ENCODE data around the gene GLS. TPM values are rescaled to one million over a fixed set of nuclear protein-coding genes. Genes with fewer than 3 reads are reported as not detected.
"Not testable (repeated sequence)": the region's sequence is repeated elsewhere in the genome, so short reads cannot be mapped to it uniquely, and the experiment has no call there.

GLS gene
- 10 to 100 TPM; 55.9 to 92.3 (median 63.8) TPM for polyA plus RNA-seq (ENCODE audit: insufficient read length in 10 of 10)
- long read RNA-seq, donor 1, full-length matches to known transcripts, result 2 of 33 reads
- long read RNA-seq, donor 1, partial matches to known transcripts, result 31 of 33 reads
- long read RNA-seq, donor 1, other reads (novel, unspliced or antisense), result 0 of 33 reads
- long read RNA-seq, donor 2, full-length matches to known transcripts, result 3 of 3 reads
- long read RNA-seq, donor 2, partial matches to known transcripts, result 0 of 3 reads
- long read RNA-seq, donor 2, other reads (novel, unspliced or antisense), result 0 of 3 reads
- long read RNA-seq, donor 3, result 0 reads
- long read RNA-seq, donor 4, full-length matches to known transcripts, result 3 of 10 reads
- long read RNA-seq, donor 4, partial matches to known transcripts, result 7 of 10 reads
- long read RNA-seq, donor 4, other reads (novel, unspliced or antisense), result 0 of 10 reads
- long read RNA-seq, donor 5, full-length matches to known transcripts, result 5 of 5 reads
- long read RNA-seq, donor 5, partial matches to known transcripts, result 0 of 5 reads
- long read RNA-seq, donor 5, other reads (novel, unspliced or antisense), result 0 of 5 reads
- long read RNA-seq, donor 6, full-length matches to known transcripts, result 2 of 12 reads
- long read RNA-seq, donor 6, partial matches to known transcripts, result 10 of 12 reads
- long read RNA-seq, donor 6, other reads (novel, unspliced or antisense), result 0 of 12 reads
- long read RNA-seq, donor 7, full-length matches to known transcripts, result 5 of 14 reads
- long read RNA-seq, donor 7, partial matches to known transcripts, result 9 of 14 reads
- long read RNA-seq, donor 7, other reads (novel, unspliced or antisense), result 0 of 14 reads
- long read RNA-seq, donor 8, full-length matches to known transcripts, result 7 of 53 reads
- long read RNA-seq, donor 8, partial matches to known transcripts, result 46 of 53 reads
- long read RNA-seq, donor 8, other reads (novel, unspliced or antisense), result 0 of 53 reads
- long read RNA-seq, donor 9, full-length matches to known transcripts, result 1 of 1 reads
- long read RNA-seq, donor 9, partial matches to known transcripts, result 0 of 1 reads
- long read RNA-seq, donor 9, other reads (novel, unspliced or antisense), result 0 of 1 reads

- peak; percentile 98 to 99 (median 98) for DNase-seq
These were observed at the start of gene GLS for GRCh38 chr2:190880378-190881083. TSS of gene GLS (plus strand) at chr2:190880821. CDS start at chr2:190881085, 264 bp downstream.

- DNase-seq, result no peak
These were observed 48.7 kb upstream of the GLS start for GRCh38 chr2:190831941-190832340.

- no peak for DNase-seq
These were observed 45.8 kb upstream of the GLS start for GRCh38 chr2:190834890-190835208.

GRCh38 chr2:190835303-190835930 is 45.2 kb upstream of the GLS start:
- DNase-seq, result peak in 1 of 3 donors; percentile 77

- DNase-seq, result no peak
These were observed 43.9 kb upstream of the GLS start for GRCh38 chr2:190836767-190837166.

GRCh38 chr2:190837420-190837819 is 43.2 kb upstream of the GLS start:
- peak in 1 of 3 donors; percentile 38 for DNase-seq

GRCh38 chr2:190837952-190838361 is 42.7 kb upstream of the GLS start:
- peak in 1 of 3 donors; percentile 65 for DNase-seq

GRCh38 chr2:190838492-190838910 is 42.1 kb upstream of the GLS start:
- peak in 1 of 3 donors; percentile 67 for DNase-seq

- no peak for DNase-seq
These were observed 40.0 kb upstream of the GLS start for GRCh38 chr2:190840569-190841172.

GRCh38 chr2:190841707-190842505 is 38.7 kb upstream of the GLS start:
- DNase-seq, result no peak

GRCh38 chr2:190842606-190843104 is 38.0 kb upstream of the GLS start:
- DNase-seq, result no peak

GRCh38 chr2:190843890-190844699 is 36.5 kb upstream of the GLS start:
- DNase-seq, result no peak

- no peak for DNase-seq
These were observed 35.8 kb upstream of the GLS start for GRCh38 chr2:190844700-190845401.

- no peak for DNase-seq
These were observed 33.9 kb upstream of the GLS start for GRCh38 chr2:190846746-190847145.

GRCh38 chr2:190847504-190848081 is 33.0 kb upstream of the GLS start:
- peak in 1 of 3 donors; percentile 60 for DNase-seq

- peak in 2 of 3 donors; percentile 44 to 49 for DNase-seq
These were observed 30.8 kb upstream of the GLS start for GRCh38 chr2:190849774-190850173.

GRCh38 chr2:190853022-190853421 is 27.6 kb upstream of the GLS start:
- DNase-seq, result not testable (repeated sequence)

Data from muscle of back (tissue), 13 donors.